Transverse colon (tissue), 4 donors: ENCODE measurements around the gene CAMSAP3. TPM values are rescaled to one million over a fixed set of nuclear protein-coding genes. Genes with fewer than 3 reads are reported as not detected.

Experiments used
- DNase-seq: peaks from one replicate; pipeline ENCODE4 v3.0.0-alpha.2; 2019
- H3K27ac ChIP-seq, 4 donors: fragments of 200-600 bp; sonication (generic); 2 replicates each; pipeline ENCODE4 v1.5.1; 2016 to 2018; ENCODE audit warnings: inconsistent platforms in 4 of 4
- H3K27me3 ChIP-seq: fragments of 200-600 bp; sonication (generic); 2 replicates; pipeline ENCODE4 v1.5.1; 2017; ENCODE audit warnings: inconsistent platforms
- H3K36me3 ChIP-seq, 4 donors: fragments of 200-600 bp; sonication (generic); 2 replicates each; pipeline ENCODE4 v1.5.1; 2017 to 2019; ENCODE audit warnings: inconsistent platforms in 4 of 4
- H3K4me1 ChIP-seq, 4 donors: fragments of 200-600 bp; sonication (generic); 2 replicates each; pipeline ENCODE4 v1.5.1; 2017 to 2020; ENCODE audit warnings: inconsistent platforms in 4 of 4
- H3K4me3 ChIP-seq, 4 donors: fragments of 200-600 bp; sonication (generic); 1 replicate in 1 of 4; 2 replicates in 3 of 4; pipeline versions ENCODE4 v1.5.1 to v1.6.1; 2017 to 2019; ENCODE audit warnings: inconsistent platforms in 4 of 4
- H3K9me3 ChIP-seq, 2 donors: fragments of 200-600 bp; sonication (generic); 2 replicates each; pipeline ENCODE4 v1.5.1; 2017 to 2019; ENCODE audit warnings: inconsistent platforms in 2 of 2
- EP300 ChIP-seq: sonication (generic); formaldehyde crosslinking; IDR thresholded peaks from one replicate; pipeline ENCODE4 v1.6.1; 2017; ENCODE audit warnings: antibody characterized with exemption, low read depth
- POLR2A ChIP-seq: fragments of 450-650 bp; IDR thresholded peaks from one replicate; pipeline ENCODE4 v1.6.1; 2016; ENCODE audit warnings: antibody characterized with exemption, mild to moderate bottlenecking, moderate library complexity
- POLR2AphosphoS5 ChIP-seq, 3 donors: sonication (generic); formaldehyde crosslinking; IDR thresholded peaks; one replicate each; pipeline ENCODE4 v1.6.1; 2016; ENCODE audit warnings: antibody characterized with exemption in 3 of 3
- WGBS, 2 donors: methylation state at CpG; one replicate each; pipeline ENCODE4 v1.1.5; 2018; ENCODE audit warnings: low coverage in 1 of 2; 5-methylcytosine and 5-hydroxymethylcytosine counted together
- in situ Hi-C, 4 donors: fragments of 200-750 bp; cut with MboI; loops; one replicate each; pipeline versions ENCODE4 v1.15.0 to v1.15.1; 2017; ENCODE audit warnings: low sequenced_read_pairs in 3 of 4, low pct_ligation_motif_present in 1 of 4, low pct_unique_long_range_greater_than_20kb in 1 of 4
- intact Hi-C: fragments of 100-400 bp; cut with DNase I; formaldehyde crosslinking; loops from one replicate; pipeline ENCODE4 v1.15.1; 2023; ENCODE audit warnings: low total_unique reads
- total RNA-seq, 4 donors: library from RNA; depleted of rRNA; stranded (reverse); fragments of >200 nt; gene quantifications; one replicate each; pipeline ENCODE4 v1.1.0, GENCODE V29; 2016
- TF ChIP-seq, protein P1 (sequence below), 5 experiments: fragments of 200-600 bp in 3 of 5; fragments of 450-650 bp in 2 of 5; sonication (generic) in 3 of 5; IDR thresholded peaks; 1 replicate in 2 of 5; 2 replicates in 3 of 5; pipeline ENCODE4 v1.5.1; 2016 to 2017; ENCODE audit warnings: antibody characterized with exemption in 5 of 5, inconsistent platforms in 3 of 5, mild to moderate bottlenecking in 2 of 5, moderate library complexity in 1 of 5

CAMSAP3 gene
- total RNA-seq, 4 donors from 2014 or later: 36.2 to 114 (median 61.6) TPM

DNA sequence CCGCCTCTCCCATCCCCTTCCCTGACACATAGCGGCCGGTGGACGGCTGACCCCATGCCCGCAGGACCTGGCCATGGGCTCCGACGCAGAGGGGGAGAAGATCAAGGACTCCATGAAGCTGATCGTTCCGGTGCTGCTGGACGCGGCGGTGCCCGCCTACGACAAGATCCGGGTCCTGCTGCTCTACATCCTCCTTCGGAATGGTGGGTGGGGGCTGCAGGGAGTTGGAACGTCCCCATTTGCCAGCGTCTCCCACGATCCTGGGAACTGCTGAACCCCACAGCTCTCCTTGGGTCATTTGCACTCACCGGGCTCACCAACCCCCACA is 48.9 kb downstream of the CAMSAP3 start:
- Histone ChIP-seq H3K36me3 (no peaks in the 10 kb centered on the region), H3K27me3 (no peaks in the 10 kb centered on the region), H3K4me1 (no peaks in the 10 kb centered on the region), H3K9me3 (no peaks in the 10 kb centered on the region), H3K27ac (no peak overlapping the region), H3K4me3 (no peak overlapping the region)
- TF ChIP-seq POLR2A: no peak
- TF ChIP-seq POLR2AphosphoS5 (IDR thresholded peaks at IDR 0.05): no peak
- intact Hi-C loops (no loop called here), in situ Hi-C loops (no loop called here)
- no peak for DNase-seq
- 96% methylated on average over 19 of the region's 20 CpGs; no CpG with 5 or more reads in 1 of the 2 donors for WGBS, 2 donors

GRCh38 chr19:7645163-7645562 is 49.5 kb downstream of the CAMSAP3 start:
- Histone ChIP-seq H3K4me3 (no peak overlapping the region), H3K36me3 (no peaks in the 10 kb centered on the region), H3K4me1 (no peaks in the 10 kb centered on the region), H3K9me3 (no peaks in the 10 kb centered on the region), H3K27ac (no peak overlapping the region), H3K27me3 (no peaks in the 10 kb centered on the region)
- intact Hi-C loops: no loop called here
- TF ChIP-seq POLR2AphosphoS5 (IDR thresholded peaks at IDR 0.05): peak in 1 of 3 donors; percentile 5
- TF ChIP-seq, protein P1, sequence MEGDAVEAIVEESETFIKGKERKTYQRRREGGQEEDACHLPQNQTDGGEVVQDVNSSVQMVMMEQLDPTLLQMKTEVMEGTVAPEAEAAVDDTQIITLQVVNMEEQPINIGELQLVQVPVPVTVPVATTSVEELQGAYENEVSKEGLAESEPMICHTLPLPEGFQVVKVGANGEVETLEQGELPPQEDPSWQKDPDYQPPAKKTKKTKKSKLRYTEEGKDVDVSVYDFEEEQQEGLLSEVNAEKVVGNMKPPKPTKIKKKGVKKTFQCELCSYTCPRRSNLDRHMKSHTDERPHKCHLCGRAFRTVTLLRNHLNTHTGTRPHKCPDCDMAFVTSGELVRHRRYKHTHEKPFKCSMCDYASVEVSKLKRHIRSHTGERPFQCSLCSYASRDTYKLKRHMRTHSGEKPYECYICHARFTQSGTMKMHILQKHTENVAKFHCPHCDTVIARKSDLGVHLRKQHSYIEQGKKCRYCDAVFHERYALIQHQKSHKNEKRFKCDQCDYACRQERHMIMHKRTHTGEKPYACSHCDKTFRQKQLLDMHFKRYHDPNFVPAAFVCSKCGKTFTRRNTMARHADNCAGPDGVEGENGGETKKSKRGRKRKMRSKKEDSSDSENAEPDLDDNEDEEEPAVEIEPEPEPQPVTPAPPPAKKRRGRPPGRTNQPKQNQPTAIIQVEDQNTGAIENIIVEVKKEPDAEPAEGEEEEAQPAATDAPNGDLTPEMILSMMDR (IDR thresholded peaks at IDR 0.05): no peak
- in situ Hi-C loops: no loop called here
- no peak for DNase-seq
- 90 to 91% methylated on average over 7 to 13 of the region's 14 CpGs for WGBS, 2 donors

- no peak for TF ChIP-seq EP300
- TF ChIP-seq POLR2AphosphoS5 (IDR thresholded peaks at IDR 0.05): no peak
- TF ChIP-seq, protein P1 (IDR thresholded peaks at IDR 0.05): no peak
- TF ChIP-seq POLR2A: no peak
- Histone ChIP-seq H3K27me3 (no peaks in the 10 kb centered on the region), H3K27ac (no peak overlapping the region), H3K36me3 (no peaks in the 10 kb centered on the region), H3K4me1 (no peaks in the 10 kb centered on the region), H3K9me3 (no peaks in the 10 kb centered on the region), H3K4me3 (no peak overlapping the region)
- 62 to 81% methylated on average over 15 to 20 of the region's 20 CpGs for WGBS, 2 donors
- in situ Hi-C loops: no loop called here
- intact Hi-C loops: no loop called here
- no peak for DNase-seq
Measured at GRCh38 chr19:7645656-7646425, 50.2 kb downstream of the CAMSAP3 start.

DNA sequence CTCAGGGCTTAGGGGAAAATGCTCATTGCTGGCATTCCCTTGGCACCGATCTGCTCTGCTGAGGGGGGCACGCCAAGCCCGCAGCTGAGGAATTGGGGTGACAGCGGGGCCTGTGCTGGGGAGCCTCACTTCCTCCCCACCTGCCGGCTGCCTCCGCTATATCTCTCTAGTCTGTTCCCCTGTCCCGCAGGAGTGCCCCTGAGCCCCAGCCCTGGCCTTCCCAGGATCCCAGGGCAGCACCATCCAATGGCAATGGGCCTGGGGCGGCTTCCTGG is 50.7 kb downstream of the CAMSAP3 start:
- 87% methylated on average over 5 of the region's 8 CpGs; no CpG with 5 or more reads in 1 of the 2 donors for WGBS, 2 donors
- no peak overlapping the region for H3K27ac ChIP-seq
- H3K27me3 ChIP-seq: peaks cover 3% of the 10 kb centered on the region
- intact Hi-C loops: no loop called here
- no peak for DNase-seq
- no peaks in the 10 kb centered on the region for H3K36me3 ChIP-seq
- no peak overlapping the region for H3K4me3 ChIP-seq
- TF ChIP-seq EP300: no peak
- TF ChIP-seq POLR2A: no peak
- no peak for TF ChIP-seq POLR2AphosphoS5 (IDR thresholded peaks at IDR 0.05)
- TF ChIP-seq, protein P1 (IDR thresholded peaks at IDR 0.05): no peak
- no peaks in the 10 kb centered on the region for H3K4me1 ChIP-seq
- H3K9me3 ChIP-seq: no peaks in the 10 kb centered on the region
- in situ Hi-C loops: no loop called here

GRCh38 chr19:7647156-7647555 is 51.5 kb downstream of the CAMSAP3 start:
- DNase-seq: no peak
- H3K36me3 ChIP-seq: no peaks in the 10 kb centered on the region
- peaks cover 3% of the 10 kb centered on the region for H3K27me3 ChIP-seq
- no peaks in the 10 kb centered on the region for H3K9me3 ChIP-seq
- H3K4me3 ChIP-seq: no peak overlapping the region
- WGBS, 2 donors: 92% methylated on average over 25 of the region's 26 CpGs; no CpG with 5 or more reads in 1 of the 2 donors
- intact Hi-C loops (no loop called here), in situ Hi-C loops (no loop called here)
- H3K27ac ChIP-seq: no peak overlapping the region
- H3K4me1 ChIP-seq: peaks cover 0 to 1% (median under 1%) of the 10 kb centered on the region in 4 donors
- TF ChIP-seq POLR2A (no peak), EP300 (no peak), POLR2AphosphoS5 (IDR thresholded peaks at IDR 0.05) (no peak)
- TF ChIP-seq, protein P1 (IDR thresholded peaks at IDR 0.05): no peak
